GM19463 (cell line): ENCODE results near the gene XDH.

Experiments
- ATAC-seq: cut with Tn5 transposase; IDR thresholded peaks from one replicate; pipeline ENCODE4 v1.9.1; 2021; ENCODE audit warnings: mild to moderate bottlenecking, moderate library complexity; ENCODE audit not compliant: unreplicated experiment

The XDH gene

GRCh38 chr2:31404302-31404701 lies 10.2 kb downstream of the XDH start:
- no peak for ATAC-seq

GRCh38 chr2:31402388-31402787 lies 12.2 kb downstream of the XDH start:
- no peak for ATAC-seq

GRCh38 chr2:31401580-31401979 lies 13.0 kb downstream of the XDH start:
- ATAC-seq = no peak

- no peak for ATAC-seq
Measured at GRCh38 chr2:31398881-31399280, 15.7 kb downstream of the XDH start.

GRCh38 chr2:31397094-31397493 lies 17.4 kb downstream of the XDH start:
- no peak for ATAC-seq

GRCh38 chr2:31390324-31390723 lies 24.2 kb downstream of the XDH start:
- no peak for ATAC-seq

GRCh38 chr2:31388736-31389135 lies 25.8 kb downstream of the XDH start:
- ATAC-seq = no peak

- no peak for ATAC-seq
Measured at GRCh38 chr2:31387850-31388249, 26.7 kb downstream of the XDH start.

GRCh38 chr2:31386648-31387047 lies 27.9 kb downstream of the XDH start:
- no peak for ATAC-seq

- no peak for ATAC-seq
Measured at GRCh38 chr2:31386172-31386571, 28.4 kb downstream of the XDH start.

GRCh38 chr2:31384771-31385276 lies 29.7 kb downstream of the XDH start:
- no peak for ATAC-seq

- peak; percentile 84 for ATAC-seq
Measured at GRCh38 chr2:31384351-31384750, 30.2 kb downstream of the XDH start.

- no peak for ATAC-seq
Measured at GRCh38 chr2:31383471-31384153, 30.9 kb downstream of the XDH start.

GRCh38 chr2:31382452-31383120 lies 32.0 kb downstream of the XDH start:
- no peak for ATAC-seq

GRCh38 chr2:31381601-31382000 lies 32.9 kb downstream of the XDH start:
- ATAC-seq = no peak

- ATAC-seq = no peak
Measured at GRCh38 chr2:31380243-31380642, 34.3 kb downstream of the XDH start.

GRCh38 chr2:31379747-31380146 lies 34.8 kb downstream of the XDH start:
- no peak for ATAC-seq

- ATAC-seq = no peak
Measured at GRCh38 chr2:31378791-31379501, 35.6 kb downstream of the XDH start.

- ATAC-seq = no peak
Measured at GRCh38 chr2:31378389-31378788, 36.2 kb downstream of the XDH start.

- ATAC-seq = no peak
Measured at GRCh38 chr2:31373127-31373526, 41.4 kb downstream of the XDH start.

GRCh38 chr2:31372097-31372496 lies 42.4 kb downstream of the XDH start:
- ATAC-seq = no peak

- no peak for ATAC-seq
Measured at GRCh38 chr2:31371691-31372090, 42.9 kb downstream of the XDH start.
